ELF-1 (cell line): Measurements from ENCODE around the gene FAM83B.
"Not testable (repeated sequence)": the region's sequence is repeated elsewhere in the genome, so short reads cannot be mapped to it uniquely, and the experiment has no call there.

Source experiments
- DNase-seq: peaks from one replicate; pipeline ENCODE4 v3.0.0-alpha.2; 2016; ENCODE audit warnings: low read depth, low spot score

Gene FAM83B

GRCh38 chr6:54860132-54860531, 13.6 kb downstream of the FAM83B start:
- DNase-seq: no peak

- DNase-seq: no peak
These were observed 14.2 kb downstream of the FAM83B start for GRCh38 chr6:54860739-54861138.

GRCh38 chr6:54861905-54862616, 15.5 kb downstream of the FAM83B start:
- DNase-seq: no peak

- DNase-seq: no peak
These were observed 17.7 kb downstream of the FAM83B start for GRCh38 chr6:54864272-54864671.

- peak; percentile 41 for DNase-seq
These were observed 18.6 kb downstream of the FAM83B start for GRCh38 chr6:54865091-54865631.

GRCh38 chr6:54868556-54868955, 22.0 kb downstream of the FAM83B start:
- no peak for DNase-seq

- DNase-seq: no peak
These were observed 27.0 kb downstream of the FAM83B start for GRCh38 chr6:54873599-54873998.

GRCh38 chr6:54874349-54875048, 27.9 kb downstream of the FAM83B start:
- DNase-seq: no peak

GRCh38 chr6:54875539-54875938, 29.0 kb downstream of the FAM83B start:
- no peak for DNase-seq

GRCh38 chr6:54876365-54876764, 29.8 kb downstream of the FAM83B start:
- no peak for DNase-seq

GRCh38 chr6:54876871-54877270, 30.3 kb downstream of the FAM83B start:
- no peak for DNase-seq

- no peak for DNase-seq
These were observed 31.2 kb downstream of the FAM83B start for GRCh38 chr6:54877713-54878317.

- DNase-seq: no peak
These were observed 32.1 kb downstream of the FAM83B start for GRCh38 chr6:54878718-54879117.

GRCh38 chr6:54879188-54879985, 32.8 kb downstream of the FAM83B start:
- peak; percentile 18 for DNase-seq

- no peak for DNase-seq
These were observed 34.6 kb downstream of the FAM83B start for GRCh38 chr6:54881067-54881730.

- DNase-seq: not testable (repeated sequence)
These were observed 35.3 kb downstream of the FAM83B start for GRCh38 chr6:54881891-54882290.

- DNase-seq: no peak
These were observed 40.5 kb downstream of the FAM83B start for GRCh38 chr6:54886932-54887584.

GRCh38 chr6:54891536-54891935, 45.0 kb downstream of the FAM83B start:
- DNase-seq: no peak

- peak; percentile 5 for DNase-seq
These were observed 46.3 kb downstream of the FAM83B start for GRCh38 chr6:54892831-54893230.

- DNase-seq: no peak
These were observed 47.2 kb downstream of the FAM83B start for GRCh38 chr6:54893818-54894217.

- DNase-seq: no peak
These were observed 49.7 kb downstream of the FAM83B start for GRCh38 chr6:54896302-54896701.
